Erythroblast (primary cell): Measurements from ENCODE around the gene NUDT5.

Experiments used
- GATA1 ChIP-seq: IDR thresholded peaks from 2 replicates; pipeline ENCODE4 v1.6.1; 2011; ENCODE audit warnings: low read depth, mild to moderate bottlenecking, control low read depth, low read length, moderate library complexity
- POLR2A ChIP-seq: IDR thresholded peaks from 2 replicates; pipeline ENCODE4 v1.6.1; 2011; ENCODE audit warnings: mild to moderate bottlenecking, low read length

DNA sequence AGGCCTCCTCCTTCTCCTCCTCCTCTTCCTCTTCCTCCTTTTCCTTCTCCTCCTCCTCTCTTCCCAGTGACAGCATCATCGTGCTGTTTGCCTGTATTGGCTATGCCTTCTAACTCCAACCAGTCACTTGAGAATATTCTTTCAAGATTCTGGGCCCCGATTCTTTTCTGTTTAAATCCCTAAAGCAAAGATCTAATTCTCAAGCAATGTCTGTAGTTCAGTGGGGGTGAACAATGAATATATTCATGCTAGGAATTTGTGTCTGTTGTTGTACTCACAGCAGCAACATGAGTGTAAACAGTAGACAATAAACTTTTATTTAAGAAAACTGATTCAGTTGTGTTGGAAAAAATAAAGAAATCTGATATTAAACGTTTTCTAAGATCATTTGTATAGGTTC lies 30.7 kb downstream of the NUDT5 start:
- TF ChIP-seq POLR2A (no peak), GATA1 (no peak)
